ENCODE measurements around the gene CYFIP1. TPM values are rescaled to one million over a fixed set of nuclear protein-coding genes. Genes with fewer than 3 reads are reported as not detected.

Gene CYFIP1
- total and polyA plus RNA-seq, 2 of the 8 experiments (the other 6 are each of a cell fraction or from before 2014, with no cell fraction given) = 38.6 to 81.7 TPM

DNA sequence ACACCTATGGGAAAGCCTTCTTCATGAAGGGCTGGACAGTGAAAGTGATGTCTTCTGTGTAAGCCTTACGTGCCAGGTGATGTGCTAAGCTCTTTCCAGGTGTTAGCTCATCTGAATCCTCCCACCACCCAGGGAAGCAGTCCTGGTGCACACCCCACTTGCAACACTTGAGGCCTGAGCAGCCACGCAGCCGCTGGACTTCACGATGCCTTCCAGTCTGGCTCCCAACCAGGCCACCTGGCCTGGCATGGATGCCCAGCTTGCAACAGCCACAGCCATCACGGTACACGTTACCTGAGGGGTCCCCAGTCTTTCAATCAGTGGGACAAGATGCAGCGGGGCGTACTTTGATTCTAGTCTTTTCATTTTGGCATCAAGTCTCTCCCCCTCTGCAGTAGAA, 105.9 kb downstream of the CYFIP1 start (continued):
- TF ChIP-seq KDM1A (IDR thresholded peaks at IDR 0.05; ENCODE audit: borderline replicate concordance, low read length) (no peak), SUZ12 (IDR thresholded peaks at IDR 0.05; ENCODE audit: low read length) (no peak), SP1 (IDR thresholded peaks at IDR 0.05; ENCODE audit: low read depth, low read length) (no peak), BCL11A (IDR thresholded peaks at IDR 0.05; ENCODE audit: low read depth in 2 of 2, low read length in 2 of 2) (no peak)

Measured in H1 (cell line).